ENCODE results near the gene KIF18A. TPM values are rescaled to one million over a fixed set of nuclear protein-coding genes. Genes with fewer than 3 reads are reported as not detected.

KIF18A gene
- total and polyA plus RNA-seq, 9 of the 15 experiments (the other 6 are each of a cell fraction or from before 2014, with no cell fraction given) = 15.1 to 36.1 (median 24.3) TPM

DNA sequence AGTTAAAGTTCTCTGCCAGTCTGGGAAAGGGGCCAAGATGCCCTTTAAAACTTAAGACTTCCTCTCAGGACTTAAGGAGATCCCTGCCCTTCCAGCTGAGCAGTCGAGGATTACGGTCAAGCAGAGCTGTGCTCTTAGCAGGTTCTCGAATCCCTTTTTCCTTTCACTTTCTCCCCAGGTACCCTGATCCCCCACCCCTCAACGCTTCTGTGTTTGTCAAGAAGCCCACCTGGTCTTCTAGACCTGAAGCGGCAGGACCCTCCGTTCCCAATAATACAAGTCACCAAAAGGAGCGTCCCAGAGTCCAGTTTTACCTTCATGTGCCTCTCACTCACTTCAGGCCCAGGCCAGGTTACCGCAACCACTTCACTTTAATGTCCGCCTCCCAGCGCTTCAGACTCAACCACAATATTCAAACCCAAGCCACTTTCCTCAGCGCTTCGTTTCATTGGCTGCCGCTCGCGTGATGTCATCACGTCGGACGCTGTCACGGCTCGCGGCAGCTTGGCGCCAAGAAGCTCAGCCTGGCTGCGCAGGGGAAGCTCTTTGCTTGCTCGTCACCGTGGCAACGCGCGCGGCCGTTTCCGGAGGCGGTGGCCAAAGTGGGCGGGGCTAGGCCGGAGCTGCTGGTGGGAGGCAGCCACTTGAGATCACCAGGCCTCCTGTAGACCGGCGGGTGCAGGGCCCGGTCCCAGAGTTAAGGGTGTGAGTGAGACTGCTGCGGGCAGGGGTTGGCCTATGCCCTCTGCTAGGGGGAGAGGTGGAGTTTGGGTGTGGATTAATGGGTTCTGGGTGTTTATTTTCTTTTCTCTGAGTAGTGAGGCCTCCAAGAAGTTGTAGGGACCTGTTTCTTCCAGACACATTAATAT lies at the start of gene KIF18A, which contains the start of gene METTL15 (continued):
- TF ChIP-seq SAFB2 (IDR thresholded peaks at IDR 0.05; ENCODE audit: borderline replicate concordance, low read depth, low read length, severe bottlenecking) = no peak
- peak; percentile 44; the same call in 1 of the 2 replicates for TF ChIP-seq PML (IDR thresholded peaks at IDR 0.05; ENCODE audit: low read length)
- TF ChIP-seq POLR3A (IDR thresholded peaks at IDR 0.05; ENCODE audit: borderline replicate concordance, extremely low read depth, insufficient read depth, insufficient read length) = no peak
- no peak for TF ChIP-seq ZHX1 (conservative IDR thresholded peaks at IDR 0.05; ENCODE audit: low read length)
- TF ChIP-seq EP400 (IDR thresholded peaks at IDR 0.05) = peak; percentile 91
- TF ChIP-seq ZNF436 (CRISPR knock-in tag; IDR thresholded peaks at IDR 0.05) = no peak
- TF ChIP-seq, protein P1, sequence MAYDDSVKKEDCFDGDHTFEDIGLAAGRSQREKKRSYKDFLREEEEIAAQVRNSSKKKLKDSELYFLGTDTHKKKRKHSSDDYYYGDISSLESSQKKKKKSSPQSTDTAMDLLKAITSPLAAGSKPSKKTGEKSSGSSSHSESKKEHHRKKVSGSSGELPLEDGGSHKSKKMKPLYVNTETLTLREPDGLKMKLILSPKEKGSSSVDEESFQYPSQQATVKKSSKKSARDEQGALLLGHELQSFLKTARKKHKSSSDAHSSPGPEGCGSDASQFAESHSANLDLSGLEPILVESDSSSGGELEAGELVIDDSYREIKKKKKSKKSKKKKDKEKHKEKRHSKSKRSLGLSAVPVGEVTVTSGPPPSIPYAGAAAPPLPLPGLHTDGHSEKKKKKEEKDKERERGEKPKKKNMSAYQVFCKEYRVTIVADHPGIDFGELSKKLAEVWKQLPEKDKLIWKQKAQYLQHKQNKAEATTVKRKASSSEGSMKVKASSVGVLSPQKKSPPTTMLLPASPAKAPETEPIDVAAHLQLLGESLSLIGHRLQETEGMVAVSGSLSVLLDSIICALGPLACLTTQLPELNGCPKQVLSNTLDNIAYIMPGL (CRISPR knock-in tag; IDR thresholded peaks at IDR 0.05) = no peak
- no peak for TF ChIP-seq SETDB1 (IDR thresholded peaks at IDR 0.05; ENCODE audit: low read length)
- no peak for TF ChIP-seq FOXO4 (CRISPR knock-in tag; IDR thresholded peaks at IDR 0.05)
- TF ChIP-seq, protein P2, sequence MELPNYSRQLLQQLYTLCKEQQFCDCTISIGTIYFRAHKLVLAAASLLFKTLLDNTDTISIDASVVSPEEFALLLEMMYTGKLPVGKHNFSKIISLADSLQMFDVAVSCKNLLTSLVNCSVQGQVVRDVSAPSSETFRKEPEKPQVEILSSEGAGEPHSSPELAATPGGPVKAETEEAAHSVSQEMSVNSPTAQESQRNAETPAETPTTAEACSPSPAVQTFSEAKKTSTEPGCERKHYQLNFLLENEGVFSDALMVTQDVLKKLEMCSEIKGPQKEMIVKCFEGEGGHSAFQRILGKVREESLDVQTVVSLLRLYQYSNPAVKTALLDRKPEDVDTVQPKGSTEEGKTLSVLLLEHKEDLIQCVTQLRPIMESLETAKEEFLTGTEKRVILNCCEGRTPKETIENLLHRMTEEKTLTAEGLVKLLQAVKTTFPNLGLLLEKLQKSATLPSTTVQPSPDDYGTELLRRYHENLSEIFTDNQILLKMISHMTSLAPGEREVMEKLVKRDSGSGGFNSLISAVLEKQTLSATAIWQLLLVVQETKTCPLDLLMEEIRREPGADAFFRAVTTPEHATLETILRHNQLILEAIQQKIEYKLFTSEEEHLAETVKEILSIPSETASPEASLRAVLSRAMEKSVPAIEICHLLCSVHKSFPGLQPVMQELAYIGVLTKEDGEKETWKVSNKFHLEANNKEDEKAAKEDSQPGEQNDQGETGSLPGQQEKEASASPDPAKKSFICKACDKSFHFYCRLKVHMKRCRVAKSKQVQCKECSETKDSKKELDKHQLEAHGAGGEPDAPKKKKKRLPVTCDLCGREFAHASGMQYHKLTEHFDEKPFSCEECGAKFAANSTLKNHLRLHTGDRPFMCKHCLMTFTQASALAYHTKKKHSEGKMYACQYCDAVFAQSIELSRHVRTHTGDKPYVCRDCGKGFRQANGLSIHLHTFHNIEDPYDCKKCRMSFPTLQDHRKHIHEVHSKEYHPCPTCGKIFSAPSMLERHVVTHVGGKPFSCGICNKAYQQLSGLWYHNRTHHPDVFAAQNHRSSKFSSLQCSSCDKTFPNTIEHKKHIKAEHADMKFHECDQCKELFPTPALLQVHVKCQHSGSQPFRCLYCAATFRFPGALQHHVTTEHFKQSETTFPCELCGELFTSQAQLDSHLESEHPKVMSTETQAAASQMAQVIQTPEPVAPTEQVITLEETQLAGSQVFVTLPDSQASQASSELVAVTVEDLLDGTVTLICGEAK (IDR thresholded peaks at IDR 0.05) = peak; percentile 80
- TF ChIP-seq, protein P2 (CRISPR knock-in tag; IDR thresholded peaks at IDR 0.05) = no peak

Measured in K562 (cell line).